HEK293T (cell line): ENCODE data around the gene WDPCP.

Source experiments
- CTCF ChIA-PET: fragments of 350-600 bp; formaldehyde crosslinking; extraction: SDS; loops from one replicate; lab custom pipeline; 2021; ENCODE audit warnings: antibody characterized with exemption, inconsistent platforms; lab: Yijun Ruan, JAX
- POLR2A ChIA-PET: fragments of 350-600 bp; formaldehyde crosslinking; extraction: SDS; loops from one replicate; lab custom pipeline; 2020; ENCODE audit warnings: antibody characterized with exemption, inconsistent platforms; lab: Yijun Ruan, JAX
- DNase-seq: peaks from one replicate; pipeline ENCODE4 v3.0.0; 2012; ENCODE audit warnings: mixed read lengths; ENCODE audit errors: extremely low spot score
- ARNT ChIP-seq: fragments of 450-650 bp; IDR thresholded peaks from 2 replicates; pipeline ENCODE4 v1.6.1; 2017; ENCODE audit warnings: mild to moderate bottlenecking
- BHLHE40 ChIP-seq: fragments of 450-650 bp; IDR thresholded peaks from 2 replicates; pipeline ENCODE4 v1.6.1; 2016; ENCODE audit warnings: mild to moderate bottlenecking, moderate library complexity, borderline replicate concordance
- CTBP1 ChIP-seq: fragments of 450-650 bp; IDR thresholded peaks from 2 replicates; pipeline ENCODE4 v1.6.1; 2016; ENCODE audit warnings: borderline replicate concordance
- ELF4 ChIP-seq: fragments of 450-650 bp; IDR thresholded peaks from 2 replicates; pipeline ENCODE4 v1.6.1; 2017; ENCODE audit warnings: antibody characterized with exemption
- FOXA1 ChIP-seq: fragments of 450-650 bp; IDR thresholded peaks from 2 replicates; pipeline ENCODE4 v1.6.1; 2016; ENCODE audit warnings: mild to moderate bottlenecking
- FOXK2 ChIP-seq: fragments of 450-650 bp; IDR thresholded peaks from 2 replicates; pipeline ENCODE4 v1.6.1; 2016; ENCODE audit warnings: mild to moderate bottlenecking
- FOXM1 ChIP-seq: fragments of 450-650 bp; IDR thresholded peaks from 2 replicates; pipeline ENCODE4 v1.6.1; 2017; ENCODE audit warnings: mild to moderate bottlenecking, borderline replicate concordance
- HDGF ChIP-seq: fragments of 450-650 bp; IDR thresholded peaks from 2 replicates; pipeline ENCODE4 v1.6.1; 2017; ENCODE audit warnings: antibody characterized with exemption, borderline replicate concordance
- L3MBTL2 ChIP-seq: fragments of 450-650 bp; conservative IDR thresholded peaks from 2 replicates; pipeline ENCODE4 v1.6.1; 2016; ENCODE audit warnings: mild to moderate bottlenecking
- LEF1 ChIP-seq: fragments of 450-650 bp; IDR thresholded peaks from 2 replicates; pipeline ENCODE4 v1.6.1; 2017; ENCODE audit warnings: mild to moderate bottlenecking, borderline replicate concordance
- NFRKB ChIP-seq: fragments of 450-650 bp; IDR thresholded peaks from 2 replicates; pipeline ENCODE4 v1.6.1; 2016; ENCODE audit warnings: mild to moderate bottlenecking, moderate library complexity
- SP1 ChIP-seq: fragments of 450-650 bp; IDR thresholded peaks from 2 replicates; pipeline ENCODE4 v1.6.1; 2017
- SUZ12 ChIP-seq: fragments of 450-650 bp; IDR thresholded peaks from 2 replicates; pipeline ENCODE4 v1.6.1; 2016; ENCODE audit warnings: mild to moderate bottlenecking
- TARDBP ChIP-seq: fragments of 450-650 bp; IDR thresholded peaks from 2 replicates; pipeline ENCODE4 v1.6.1; 2016
- ZNF384 ChIP-seq: fragments of 450-650 bp; IDR thresholded peaks from 2 replicates; pipeline ENCODE4 v1.6.1; 2016
- TF ChIP-seq, protein P1 (sequence below): fragments of 450-650 bp; IDR thresholded peaks from 2 replicates; pipeline ENCODE4 v1.6.1; 2016

WDPCP gene

DNA sequence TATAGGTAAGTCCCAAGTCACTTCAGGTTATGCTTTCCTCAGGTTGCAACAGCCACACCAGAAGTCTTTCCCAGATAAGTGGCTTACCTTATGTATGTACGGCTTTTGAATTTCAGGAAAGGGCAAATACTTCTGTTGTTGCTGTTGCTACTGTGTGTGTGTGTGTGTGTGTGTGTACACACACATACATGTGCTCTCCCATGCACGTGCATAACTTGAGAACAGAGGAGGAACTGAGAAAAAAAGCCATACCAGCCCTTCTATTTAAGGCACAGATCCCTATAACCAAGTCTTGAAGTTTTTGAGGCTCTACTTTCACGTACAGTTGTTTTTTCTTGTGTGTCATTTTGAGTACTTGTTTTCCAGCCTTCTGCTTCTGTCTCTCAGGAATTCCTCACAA is 62.4 kb downstream of the WDPCP start:
- CTCF ChIA-PET: no interaction called here
- TF ChIP-seq FOXA1 (no peak), HDGF (no peak), BHLHE40 (no peak), FOXK2 (no peak), LEF1 (no peak), SUZ12 (no peak), TARDBP (no peak), SP1 (no peak), NFRKB (no peak), L3MBTL2 (no peak), CTBP1 (no peak), ELF4 (no peak), ZNF384 (no peak), FOXM1 (no peak), ARNT (no peak)
- TF ChIP-seq, protein P1, sequence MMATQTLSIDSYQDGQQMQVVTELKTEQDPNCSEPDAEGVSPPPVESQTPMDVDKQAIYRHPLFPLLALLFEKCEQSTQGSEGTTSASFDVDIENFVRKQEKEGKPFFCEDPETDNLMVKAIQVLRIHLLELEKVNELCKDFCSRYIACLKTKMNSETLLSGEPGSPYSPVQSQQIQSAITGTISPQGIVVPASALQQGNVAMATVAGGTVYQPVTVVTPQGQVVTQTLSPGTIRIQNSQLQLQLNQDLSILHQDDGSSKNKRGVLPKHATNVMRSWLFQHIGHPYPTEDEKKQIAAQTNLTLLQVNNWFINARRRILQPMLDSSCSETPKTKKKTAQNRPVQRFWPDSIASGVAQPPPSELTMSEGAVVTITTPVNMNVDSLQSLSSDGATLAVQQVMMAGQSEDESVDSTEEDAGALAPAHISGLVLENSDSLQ: no peak
- no peak for DNase-seq

DNA sequence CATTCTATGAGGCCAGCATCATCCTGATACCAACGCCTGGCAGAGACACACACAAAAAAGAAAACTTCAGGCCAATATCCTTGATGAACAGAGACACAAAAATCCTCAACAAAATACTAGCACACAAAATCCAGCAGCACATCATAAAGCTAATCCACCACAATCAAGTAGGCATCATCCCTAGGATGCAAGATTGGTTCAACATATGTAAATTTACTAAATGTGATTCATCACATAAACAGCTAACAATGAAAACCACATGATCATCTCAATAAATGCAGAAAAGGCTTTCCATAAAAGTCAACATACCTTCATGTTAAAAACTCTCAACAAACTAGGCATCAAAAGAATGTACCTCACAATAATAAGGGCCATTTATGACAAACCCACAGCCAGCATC is 65.3 kb downstream of the WDPCP start:
- TF ChIP-seq ELF4 (no peak), CTBP1 (no peak), L3MBTL2 (no peak), ZNF384 (no peak), NFRKB (no peak), LEF1 (no peak), SUZ12 (no peak), SP1 (no peak), BHLHE40 (no peak), FOXM1 (no peak), FOXA1 (no peak), ARNT (no peak), TARDBP (no peak)
- TF ChIP-seq, protein P1: no peak
- ChIA-PET CTCF (no interaction called here), POLR2A (no interaction called here)
- DNase-seq: no peak

More for the DNA sequence above, 62.4 kb downstream of the WDPCP start:
- POLR2A ChIA-PET: no interaction called here

DNA sequence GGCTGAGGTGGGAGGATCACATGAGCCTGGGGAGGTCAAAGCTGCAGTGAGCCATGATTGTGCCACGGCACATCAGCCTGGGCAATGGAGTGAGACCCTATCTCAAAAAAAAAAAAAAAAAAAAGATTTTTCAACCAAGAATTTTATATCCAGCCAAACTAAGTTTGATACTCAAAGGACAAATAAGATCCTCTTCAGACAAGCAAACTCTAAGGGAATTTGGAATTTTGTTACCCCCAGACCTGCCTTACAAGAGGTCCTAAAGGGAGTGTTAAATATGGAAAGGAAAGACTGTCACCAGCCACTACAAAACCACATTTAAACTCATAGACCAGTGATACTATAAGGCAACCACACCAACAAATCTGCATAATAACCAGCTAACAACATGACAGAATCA is 67.5 kb downstream of the WDPCP start:
- POLR2A ChIA-PET: no interaction called here
- TF ChIP-seq FOXM1 (no peak), SUZ12 (no peak), FOXA1 (no peak), ARNT (no peak), L3MBTL2 (no peak), FOXK2 (no peak), CTBP1 (no peak), NFRKB (no peak), ELF4 (no peak), LEF1 (no peak), SP1 (no peak), HDGF (no peak), TARDBP (no peak), ZNF384 (no peak), BHLHE40 (no peak)
- TF ChIP-seq, protein P1: no peak
- DNase-seq: no peak
- CTCF ChIA-PET: no interaction called here

DNA sequence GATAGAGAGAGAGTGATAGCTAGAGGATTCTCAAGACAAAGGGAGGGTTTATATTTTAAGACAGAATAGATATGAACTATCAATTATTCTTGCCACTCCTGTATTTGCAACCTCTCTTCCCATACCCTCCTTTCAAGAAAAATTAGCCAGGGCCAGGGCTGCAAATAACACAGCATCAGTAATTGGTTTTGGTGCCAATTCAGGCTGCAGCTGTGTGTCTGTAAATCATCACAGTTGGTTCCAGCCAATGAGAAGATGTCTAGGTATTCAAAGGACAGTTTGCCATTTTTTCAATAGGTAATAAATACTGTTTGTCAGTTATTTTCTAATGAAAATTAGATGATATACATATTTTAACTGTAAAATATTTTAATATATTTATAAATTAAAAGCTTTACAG is 73.5 kb downstream of the WDPCP start:
- ChIA-PET CTCF (no interaction called here), POLR2A (no interaction called here)
- TF ChIP-seq SUZ12 (no peak), ZNF384 (no peak), FOXK2 (no peak), ARNT (no peak), BHLHE40 (no peak), TARDBP (no peak), HDGF (no peak), CTBP1 (no peak), NFRKB (no peak), SP1 (no peak), FOXA1 (no peak), L3MBTL2 (no peak), FOXM1 (no peak), ELF4 (no peak), LEF1 (no peak)
- TF ChIP-seq, protein P1: no peak
- DNase-seq: no peak

DNA sequence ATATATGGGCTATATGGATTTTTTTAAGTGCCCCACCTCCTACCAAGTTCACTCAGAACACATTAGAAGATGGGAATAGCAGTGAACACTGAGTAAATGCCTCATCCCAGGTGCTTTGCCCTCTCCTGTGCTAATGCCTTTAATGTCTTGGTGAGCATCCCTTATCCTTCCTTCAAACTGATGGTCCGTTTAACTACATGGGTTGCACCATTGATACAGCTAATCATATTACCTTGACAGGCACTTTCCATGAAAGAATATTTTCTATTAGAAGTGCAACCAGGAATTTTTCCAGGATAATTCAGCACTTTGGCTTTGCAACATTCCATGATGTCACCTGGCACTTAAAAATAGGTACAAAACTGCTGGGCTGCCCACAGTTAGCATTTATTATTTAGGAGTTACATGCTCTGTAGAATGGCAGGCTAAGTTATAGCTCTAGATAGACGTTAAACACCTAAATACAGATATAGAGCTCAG is 74.0 kb downstream of the WDPCP start:
- ChIA-PET POLR2A (no interaction called here), CTCF (interaction anchor here (0.6 kb wide), 1 partner anchor 13 kb away, joined by 3 read pairs; no protein-coding TSS in a partner anchor)
- no peak for TF ChIP-seq TARDBP
- TF ChIP-seq SUZ12: no peak
- TF ChIP-seq FOXA1: no peak
- no peak for TF ChIP-seq CTBP1
- no peak for TF ChIP-seq FOXM1
- no peak for TF ChIP-seq ARNT
- no peak for TF ChIP-seq HDGF
- no peak for TF ChIP-seq ZNF384
- no peak for TF ChIP-seq LEF1
- TF ChIP-seq, protein P1: no peak
- TF ChIP-seq SP1: no peak
- DNase-seq: no peak
